GM23338 (cell line): ENCODE measurements around the gene DACH1. TPM values are rescaled to one million over a fixed set of nuclear protein-coding genes. Genes with fewer than 3 reads are reported as not detected.

ENCODE experiments used
- CREB1 ChIP-seq: fragments of 250-450 bp; sonication (Bioruptor Pico); IDR thresholded peaks from 2 replicates; pipeline ENCODE4 v1.5.0; 2020; ENCODE audit warnings: low read depth, mild to moderate bottlenecking, moderate library complexity
- CTCF ChIP-seq, 2 experiments: fragments of 200-600 bp in 1 of 2; sonication (generic) in 1 of 2; conservative IDR thresholded peaks; 2 replicates each; pipeline versions ENCODE4 v1.5.1 to v1.6.1; 2016 to 2017; ENCODE audit warnings: antibody characterized with exemption in 2 of 2, low read depth in 2 of 2, mild to moderate bottlenecking in 2 of 2, moderate library complexity in 1 of 2
- EZH2 ChIP-seq: fragments of 200-600 bp; sonication (generic); IDR thresholded peaks from one replicate; pipeline ENCODE4 v1.8.0; 2017; ENCODE audit warnings: antibody characterized with exemption, mild to moderate bottlenecking, low read depth; ENCODE audit not compliant: unreplicated experiment
- JUNB ChIP-seq: IDR thresholded peaks from one replicate; pipeline ENCODE4 v1.6.1; 2016; ENCODE audit warnings: antibody characterized with exemption; ENCODE audit not compliant: unreplicated experiment
- POLR2AphosphoS5 ChIP-seq: IDR thresholded peaks from 2 replicates; pipeline ENCODE4 v1.6.1; 2016; ENCODE audit warnings: antibody characterized with exemption, low read depth
- STAT1 ChIP-seq: IDR thresholded peaks from one replicate; pipeline ENCODE4 v1.6.1; 2016; ENCODE audit warnings: antibody characterized with exemption; ENCODE audit not compliant: unreplicated experiment
- ZNF114 ChIP-seq: fragments of 250-450 bp; sonication (Bioruptor Pico); IDR thresholded peaks from 2 replicates; pipeline ENCODE4 v1.5.0; 2020; ENCODE audit warnings: mild to moderate bottlenecking, moderate library complexity
- ZNF331 ChIP-seq: fragments of 250-450 bp; sonication (Bioruptor Pico); IDR thresholded peaks from 2 replicates; pipeline ENCODE4 v1.5.0; 2020; ENCODE audit warnings: low read depth, mild to moderate bottlenecking, moderate library complexity
- ZNF462 ChIP-seq: fragments of 250-450 bp; sonication (Bioruptor Pico); IDR thresholded peaks from 2 replicates; pipeline ENCODE4 v1.5.0; 2020; ENCODE audit warnings: mild to moderate bottlenecking, moderate library complexity
- polyA plus RNA-seq: library from polyadenylated mRNA; unstranded; fragments of >200 nt; fragmentation: Nextera tagmentation; extraction: Ambion mirVana; gene quantifications from 2 replicates; pipeline ENCODE4 v1.2.1, GENCODE V29; 2016
- total RNA-seq: library from RNA; depleted of rRNA; stranded (reverse); fragments of >200 nt; shearing (Covaris generic); gene quantifications from 2 replicates; pipeline ENCODE4 v1.2.3, GENCODE V29; 2014

Gene DACH1
- total and polyA plus RNA-seq, 2 experiments from 2014 or later: 0.45 to 0.57 TPM

- TF ChIP-seq ZNF462 (CRISPR knock-in tag) (no peak), POLR2AphosphoS5 (no peak), CREB1 (no peak), CTCF (conservative IDR thresholded peaks at IDR 0.05; ENCODE audit: low read depth in 2 of 2) (no peak), ZNF331 (CRISPR knock-in tag) (no peak), STAT1 (no peak), ZNF114 (CRISPR knock-in tag) (no peak), EZH2 (no peak), JUNB (no peak)
These were observed 3.6 kb downstream of the DACH1 start (continued) for GRCh38 chr13:71863254-71863865.
